NOMO-1 treated with DMSO at 0.1 percent for 48 hours (cell line): ENCODE data around the gene SETD7.
A peak's percentile ranks its signal among the peaks of the same experiment; 100 is the strongest.
"Not testable (repeated sequence)": the region's sequence is repeated elsewhere in the genome, so short reads cannot be mapped to it uniquely, and the experiment has no call there.

ENCODE experiments used
- DNase-seq: peaks from one replicate; lab custom pipeline; 2025; ENCODE audit not compliant: unreplicated experiment; lab: John Stamatoyannopoulos, UW

The SETD7 gene

DNA sequence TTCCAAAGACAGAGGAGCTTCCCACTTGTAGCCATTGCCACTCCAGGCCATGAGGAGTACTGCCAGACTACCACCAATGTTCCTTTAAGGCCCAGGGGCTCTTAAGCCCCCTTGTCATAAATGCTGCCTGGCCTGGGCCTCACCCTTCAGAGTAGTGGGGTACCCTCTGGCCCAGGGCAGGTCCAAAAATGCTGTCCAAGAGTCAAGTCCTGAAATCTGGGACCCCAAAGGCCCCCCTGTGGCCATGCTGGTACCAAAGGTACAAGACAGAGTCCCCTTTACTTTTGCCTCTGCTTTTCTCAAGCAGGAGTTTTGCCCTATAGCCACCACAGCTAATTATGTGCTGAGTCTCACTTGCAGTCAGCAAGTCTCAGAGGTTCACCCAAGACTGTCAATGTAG is 85.7 kb downstream of the SETD7 start:
- no peak for DNase-seq

DNA sequence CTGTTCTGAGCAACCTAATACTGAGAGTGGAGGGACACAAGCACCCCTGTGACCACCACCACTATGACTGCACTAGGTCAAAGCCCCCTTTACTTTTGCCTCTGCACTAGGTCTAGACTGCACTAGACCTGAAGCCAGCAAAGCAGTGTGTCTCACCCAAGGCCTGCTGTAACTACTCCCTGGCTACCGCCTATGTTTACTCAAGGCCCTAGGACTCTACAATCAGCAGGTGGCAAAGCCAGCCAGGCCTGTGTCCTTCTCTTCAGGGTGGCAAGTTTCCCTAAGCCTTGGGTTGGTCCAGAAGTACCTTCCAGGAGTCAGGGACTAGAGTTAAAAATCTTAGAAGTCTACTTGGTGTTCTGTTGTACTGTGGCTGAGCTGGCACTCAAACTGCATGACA is 86.2 kb downstream of the SETD7 start:
- DNase-seq, result no peak

- no peak for DNase-seq
These were observed 86.8 kb downstream of the SETD7 start for GRCh38 chr4:139469216-139469615.

GRCh38 chr4:139468756-139469155 is 87.3 kb downstream of the SETD7 start:
- DNase-seq, result not testable (repeated sequence)

DNA sequence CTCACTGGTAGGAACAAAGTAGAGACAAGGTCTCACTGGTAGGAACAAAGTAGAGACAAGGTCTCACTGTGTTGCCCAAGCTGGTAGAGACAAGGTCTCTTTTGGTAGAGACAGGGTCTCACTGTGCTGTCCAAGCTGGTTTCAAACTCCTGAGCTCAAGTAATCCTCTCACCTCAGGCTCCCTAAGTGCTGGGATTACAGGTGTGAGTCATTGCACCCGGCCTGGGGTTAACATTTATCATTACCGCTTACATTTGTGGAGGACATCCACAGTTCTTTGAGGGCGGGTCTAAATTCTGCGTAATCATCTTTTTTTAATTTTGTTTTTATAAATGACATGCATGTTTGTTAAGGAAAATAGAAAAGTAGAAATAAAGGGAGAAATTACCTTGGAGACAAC is 90.1 kb downstream of the SETD7 start:
- DNase-seq, result no peak

DNA sequence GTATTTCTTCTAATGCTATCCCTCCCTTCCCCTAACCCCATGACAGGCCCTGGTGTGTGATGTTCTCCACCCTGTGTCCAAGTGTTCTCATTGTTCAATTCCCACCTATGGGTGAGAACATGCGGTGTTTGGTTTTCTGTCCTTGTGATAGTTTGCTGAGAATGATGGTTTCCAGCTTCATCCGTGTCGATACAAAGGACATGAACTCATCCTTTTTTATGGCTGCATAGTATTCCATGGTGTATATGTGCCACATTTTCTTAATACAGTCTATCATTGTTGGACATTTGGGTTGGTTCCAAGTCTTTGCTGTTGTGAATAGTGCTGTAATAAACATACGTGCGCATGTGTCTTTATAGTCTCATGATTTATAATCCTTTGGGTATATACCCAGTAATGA is 91.5 kb downstream of the SETD7 start:
- DNase-seq, result not testable (repeated sequence)

GRCh38 chr4:139461022-139461628 is 94.9 kb downstream of the SETD7 start:
- DNase-seq, result no peak

- DNase-seq, result no peak
These were observed 95.5 kb downstream of the SETD7 start for GRCh38 chr4:139460565-139460964.

- no peak for DNase-seq
These were observed 97.0 kb downstream of the SETD7 start for GRCh38 chr4:139458999-139459398.

DNA sequence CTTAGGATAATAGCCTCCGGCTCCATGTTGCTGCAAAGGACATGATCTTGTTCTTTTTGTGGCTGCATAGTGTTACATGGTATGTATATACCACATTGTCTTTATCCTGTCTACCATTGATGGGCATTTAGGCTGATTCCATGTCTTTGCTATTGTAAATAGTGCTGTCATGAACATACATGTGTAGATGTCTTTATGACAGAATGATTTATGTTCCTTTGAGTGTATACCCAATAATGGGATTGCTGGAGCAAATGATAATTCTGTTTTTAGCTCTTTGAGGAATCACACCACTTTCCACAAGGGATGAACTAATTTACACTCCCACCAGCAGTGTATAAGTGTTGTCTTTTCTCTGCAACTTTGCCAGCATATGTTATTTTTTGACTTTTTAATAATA is 97.5 kb downstream of the SETD7 start:
- DNase-seq, result no peak

DNA sequence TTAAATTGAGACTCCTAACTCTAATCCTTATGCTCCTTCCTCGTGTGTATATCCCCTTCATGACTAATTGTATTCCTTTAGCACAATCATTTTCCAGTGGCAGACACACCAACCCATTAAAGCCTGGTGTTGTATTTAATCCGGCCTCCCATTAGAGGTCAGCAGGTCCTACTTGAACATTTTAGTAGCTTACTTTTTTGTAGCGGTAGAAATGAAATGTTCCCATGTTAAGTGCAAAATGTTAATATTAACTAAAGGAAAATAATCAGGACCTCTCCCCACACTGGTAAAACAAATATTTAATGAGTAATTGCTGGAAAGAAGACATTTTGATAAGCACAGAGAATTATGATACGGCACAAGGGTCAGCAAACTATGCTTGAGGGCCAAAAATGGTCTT is 98.7 kb downstream of the SETD7 start:
- DNase-seq, result no peak

- no peak for DNase-seq
These were observed 100.9 kb downstream of the SETD7 start for GRCh38 chr4:139455126-139455538.

- DNase-seq, result peak; percentile 33
These were observed 101.6 kb downstream of the SETD7 start, which contains the start of gene RAB33B for GRCh38 chr4:139454111-139455045. TSS of gene RAB33B (plus strand) at chr4:139454121. CDS start at chr4:139454196, 75 bp downstream.

DNA sequence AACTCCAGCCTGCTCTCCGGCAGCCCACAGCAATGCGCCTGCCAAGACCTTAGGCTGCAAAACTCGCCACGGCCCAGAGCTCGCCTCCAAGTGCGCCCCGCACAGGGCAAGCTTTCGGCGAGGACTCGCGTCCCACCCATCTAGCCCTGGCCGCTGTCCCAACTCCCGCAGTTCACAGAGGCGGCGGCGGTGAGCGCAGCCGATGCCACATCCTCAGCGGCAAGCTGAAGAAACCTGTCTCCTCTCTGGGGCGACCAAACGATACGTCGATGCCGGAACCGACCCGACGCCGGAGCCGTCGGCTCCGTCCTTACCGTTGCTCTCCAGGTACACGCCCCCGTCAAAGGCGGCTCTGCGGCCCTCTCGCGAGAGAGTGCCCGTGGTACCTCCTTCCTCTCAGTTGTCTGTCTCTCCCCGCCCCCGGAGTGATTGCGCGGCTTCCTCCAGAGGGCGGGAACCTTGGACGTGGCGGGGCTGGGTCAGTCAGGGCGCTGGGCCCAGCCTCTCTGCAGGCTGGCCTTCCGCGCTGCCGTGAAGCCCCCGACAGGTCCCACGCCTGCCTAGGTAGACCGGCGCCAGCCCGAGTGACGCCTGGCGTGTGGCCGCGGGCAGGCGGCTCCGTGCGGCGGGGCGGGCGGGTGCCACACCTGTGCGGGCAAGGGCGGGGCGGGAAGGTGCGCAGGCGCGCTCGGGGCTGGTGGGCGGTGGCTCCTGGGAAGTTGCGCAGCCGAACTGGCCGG is 102.5 kb downstream of the SETD7 start:
- DNase-seq, result peak; percentile 98

GRCh38 chr4:139453041-139453370 is 103.0 kb downstream of the SETD7 start:
- DNase-seq, result peak; percentile 79

DNA sequence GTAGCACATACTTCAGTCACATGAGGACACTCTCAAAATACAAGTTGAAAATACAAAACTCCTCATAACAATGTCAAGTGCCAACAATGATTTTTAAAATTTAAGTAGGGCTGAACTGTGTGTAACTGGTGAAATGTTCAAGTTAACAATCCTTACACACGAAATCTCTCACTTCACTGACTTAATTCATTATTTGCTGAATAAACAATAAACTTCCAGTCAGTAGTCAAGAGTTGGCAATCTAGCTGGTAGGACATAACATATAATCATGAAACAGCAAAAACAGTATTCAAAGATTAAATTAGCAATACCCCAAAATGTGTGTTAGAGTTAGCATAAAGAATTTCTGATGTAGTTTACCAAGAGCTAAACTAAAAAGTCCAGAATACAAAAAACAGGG is 104.0 kb downstream of the SETD7 start:
- no peak for DNase-seq

- no peak for DNase-seq
These were observed 105.4 kb downstream of the SETD7 start for GRCh38 chr4:139450586-139450985.

- DNase-seq, result not testable (repeated sequence)
These were observed 108.9 kb downstream of the SETD7 start for GRCh38 chr4:139447078-139447477.
